HepG2 (cell line): ENCODE results near the gene CATSPERD. TPM values are rescaled to one million over a fixed set of nuclear protein-coding genes. Genes with fewer than 3 reads are reported as not detected.
A peak's percentile ranks its signal among the peaks of the same experiment; 100 is the strongest.

Source experiments
- CC2D1A ChIP-seq: sonication (generic); formaldehyde crosslinking; IDR thresholded peaks from 2 replicates; pipeline ENCODE4 v1.8.1; 2023; ENCODE audit warnings: mild to moderate bottlenecking, missing genetic modification reagents
- FOXK1 ChIP-seq: sonication (generic); formaldehyde crosslinking; IDR thresholded peaks from 2 replicates; pipeline ENCODE4 v1.4.0; 2020; ENCODE audit warnings: low read depth, missing genetic modification reagents, borderline replicate concordance
- MIER2 ChIP-seq: IDR thresholded peaks from 2 replicates; pipeline ENCODE4 v1.6.1; 2016; ENCODE audit warnings: missing biosample characterization, missing genetic modification reagents
- MTF1 ChIP-seq: sonication (generic); formaldehyde crosslinking; IDR thresholded peaks from 2 replicates; pipeline ENCODE4 v1.5.0; 2020; ENCODE audit warnings: missing genetic modification reagents
- NFATC3 ChIP-seq: sonication (generic); formaldehyde crosslinking; IDR thresholded peaks from 2 replicates; pipeline ENCODE4 v1.5.1; 2020; ENCODE audit warnings: mild to moderate bottlenecking, missing genetic modification reagents
- RFX3 ChIP-seq: IDR thresholded peaks from 2 replicates; pipeline ENCODE4 v1.6.1; 2016; ENCODE audit warnings: missing biosample characterization, missing genetic modification reagents
- SNAPC2 ChIP-seq: sonication (generic); formaldehyde crosslinking; IDR thresholded peaks from 2 replicates; pipeline ENCODE4 v1.8.1; 2022; ENCODE audit warnings: mild to moderate bottlenecking, missing genetic modification reagents
- ZC3H13 ChIP-seq: sonication (generic); formaldehyde crosslinking; IDR thresholded peaks from 2 replicates; pipeline ENCODE4 v1.8.1; 2023; ENCODE audit warnings: mild to moderate bottlenecking, missing genetic modification reagents, moderate library complexity
- ZNF234 ChIP-seq: sonication (generic); formaldehyde crosslinking; conservative IDR thresholded peaks from 2 replicates; pipeline ENCODE4 v1.5.1; 2020; ENCODE audit warnings: mild to moderate bottlenecking, missing genetic modification reagents
- ZNF7 ChIP-seq: IDR thresholded peaks from 2 replicates; pipeline ENCODE4 v1.6.1; 2016; ENCODE audit warnings: missing biosample characterization, missing genetic modification reagents
- ZNF776 ChIP-seq: sonication (generic); formaldehyde crosslinking; IDR thresholded peaks from 2 replicates; pipeline ENCODE4 v1.4.0; 2020; ENCODE audit warnings: mild to moderate bottlenecking, missing genetic modification reagents
- ZNF891 ChIP-seq: sonication (generic); formaldehyde crosslinking; IDR thresholded peaks from 2 replicates; pipeline ENCODE4 v1.5.0; 2020; ENCODE audit warnings: mild to moderate bottlenecking, missing genetic modification reagents
- polyA plus RNA-seq, 8 experiments: library from polyadenylated mRNA; depleted of rRNA in 3 of 8; stranded (reverse) in 7 of 8; unstranded in 1 of 8; fragments of >200 nt; fragmentation: Illumina TruSeq in 4 of 8; extraction: Trizol in 4 of 8; gene quantifications; 2 replicates each; pipeline versions ENCODE4 v1.2.1 to v1.2.3, GENCODE V29; 2011 to 2016; ENCODE audit warnings: low read depth in 4 of 8, missing spikeins in 1 of 8, mixed read lengths in 1 of 8; ENCODE audit not compliant: insufficient read depth in 1 of 8
- total RNA-seq, 5 experiments: library from RNA; depleted of rRNA; stranded (reverse); fragments of >200 nt; fragmentation: Illumina TruSeq; extraction: Trizol; gene quantifications; 2 replicates each; pipeline ENCODE4 v1.2.3, GENCODE V29; 2016; ENCODE audit warnings: low read depth in 1 of 5
- TF ChIP-seq, protein P1 (sequence below): fragments of 450-650 bp; IDR thresholded peaks from 2 replicates; pipeline ENCODE4 v1.6.1; 2017
- TF ChIP-seq, protein P2 (sequence below): sonication (generic); formaldehyde crosslinking; IDR thresholded peaks from 2 replicates; pipeline ENCODE4 v1.5.0; 2020; ENCODE audit warnings: mild to moderate bottlenecking, missing genetic modification reagents, borderline replicate concordance
- TF ChIP-seq, protein P3 (sequence below): IDR thresholded peaks from 2 replicates; pipeline ENCODE4 v1.4.0; 2020; ENCODE audit warnings: mild to moderate bottlenecking, missing genetic modification reagents
- TF ChIP-seq, protein P4 (sequence below): IDR thresholded peaks from 2 replicates; pipeline ENCODE4 v1.6.1; 2018; ENCODE audit warnings: missing genetic modification reagents, mild to moderate bottlenecking, missing compliant biosample characterization
- TF ChIP-seq, protein P5 (sequence below): sonication (generic); formaldehyde crosslinking; IDR thresholded peaks from 2 replicates; pipeline ENCODE4 v1.8.1; 2023; ENCODE audit warnings: missing genetic modification reagents, inconsistent platforms, borderline replicate concordance

Gene CATSPERD
- total and polyA plus RNA-seq, 2 of the 13 experiments (the other 11 are each of a cell fraction or from before 2014, with no cell fraction given), result 0.04 TPM; not detected in 1

DNA sequence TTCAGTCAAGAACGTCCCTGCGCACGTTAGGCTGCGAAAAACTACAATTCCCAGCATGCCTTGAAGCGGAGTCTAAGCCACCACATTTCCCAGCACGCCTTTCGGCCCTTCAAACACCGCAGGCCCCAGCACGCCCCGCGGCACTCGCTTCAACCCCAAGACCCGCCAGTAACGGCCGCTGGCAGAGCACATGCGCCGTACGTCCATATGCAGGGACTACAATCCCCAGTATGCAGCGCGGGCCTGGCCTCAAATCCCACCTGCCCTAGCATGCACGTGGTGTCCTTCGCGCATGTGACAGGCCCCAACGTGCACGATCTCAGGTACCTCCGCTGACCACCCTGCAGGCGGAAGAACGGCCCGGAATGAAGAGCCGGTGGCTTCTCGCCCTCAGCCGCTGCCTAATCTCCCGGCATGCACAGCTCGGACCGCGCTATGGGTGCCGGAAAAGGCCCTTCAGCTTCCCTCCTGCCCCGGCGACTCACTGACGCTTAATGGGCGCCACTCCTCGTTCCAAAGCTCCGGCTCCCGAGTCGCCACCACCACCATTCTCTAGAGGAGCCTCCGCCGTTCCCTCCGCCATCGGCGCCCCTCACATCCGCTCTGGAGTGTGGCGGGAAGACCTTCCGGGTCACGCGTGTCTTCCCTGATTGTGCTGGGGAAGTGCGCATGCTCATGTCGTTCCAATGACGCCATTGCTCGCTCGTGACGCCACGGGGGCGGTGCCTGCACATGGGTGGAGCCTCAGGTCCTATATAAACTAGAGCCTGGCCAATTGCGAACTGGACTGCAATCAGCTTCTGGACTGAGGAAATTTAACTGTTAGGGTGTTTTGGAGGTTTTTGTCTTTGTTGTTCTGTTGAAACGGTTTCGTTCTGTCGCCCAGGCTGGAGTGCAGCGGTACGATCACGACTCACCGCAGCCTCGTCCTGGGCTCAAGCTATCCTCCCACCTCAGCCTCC is 70.4 kb downstream of the CATSPERD start, which contains the start of gene DUS3L (continued):
- TF ChIP-seq, protein P1, sequence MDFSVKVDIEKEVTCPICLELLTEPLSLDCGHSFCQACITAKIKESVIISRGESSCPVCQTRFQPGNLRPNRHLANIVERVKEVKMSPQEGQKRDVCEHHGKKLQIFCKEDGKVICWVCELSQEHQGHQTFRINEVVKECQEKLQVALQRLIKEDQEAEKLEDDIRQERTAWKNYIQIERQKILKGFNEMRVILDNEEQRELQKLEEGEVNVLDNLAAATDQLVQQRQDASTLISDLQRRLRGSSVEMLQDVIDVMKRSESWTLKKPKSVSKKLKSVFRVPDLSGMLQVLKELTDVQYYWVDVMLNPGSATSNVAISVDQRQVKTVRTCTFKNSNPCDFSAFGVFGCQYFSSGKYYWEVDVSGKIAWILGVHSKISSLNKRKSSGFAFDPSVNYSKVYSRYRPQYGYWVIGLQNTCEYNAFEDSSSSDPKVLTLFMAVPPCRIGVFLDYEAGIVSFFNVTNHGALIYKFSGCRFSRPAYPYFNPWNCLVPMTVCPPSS, result no peak
- TF ChIP-seq ZNF7 (CRISPR knock-in tag), result no peak
- TF ChIP-seq, protein P2, sequence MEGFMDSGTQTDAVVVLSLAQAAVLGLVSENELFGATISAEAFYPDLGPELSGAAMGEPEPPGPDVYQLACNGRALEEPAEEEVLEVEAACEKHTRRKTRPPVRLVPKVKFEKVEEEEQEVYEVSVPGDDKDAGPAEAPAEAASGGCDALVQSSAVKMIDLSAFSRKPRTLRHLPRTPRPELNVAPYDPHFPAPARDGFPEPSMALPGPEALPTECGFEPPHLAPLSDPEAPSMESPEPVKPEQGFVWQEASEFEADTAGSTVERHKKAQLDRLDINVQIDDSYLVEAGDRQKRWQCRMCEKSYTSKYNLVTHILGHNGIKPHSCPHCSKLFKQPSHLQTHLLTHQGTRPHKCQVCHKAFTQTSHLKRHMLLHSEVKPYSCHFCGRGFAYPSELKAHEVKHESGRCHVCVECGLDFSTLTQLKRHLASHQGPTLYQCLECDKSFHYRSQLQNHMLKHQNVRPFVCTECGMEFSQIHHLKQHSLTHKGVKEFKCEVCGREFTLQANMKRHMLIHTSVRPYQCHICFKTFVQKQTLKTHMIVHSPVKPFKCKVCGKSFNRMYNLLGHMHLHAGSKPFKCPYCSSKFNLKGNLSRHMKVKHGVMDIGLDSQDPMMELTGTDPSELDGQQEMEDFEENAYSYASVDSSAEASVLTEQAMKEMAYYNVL (CRISPR knock-in tag), result peak; percentile 79; the same call in 1 of the 2 replicates
- TF ChIP-seq FOXK1 (CRISPR knock-in tag), result peak; percentile 44; the same call in 1 of the 2 replicates
- 0 out of 2 replicates have a peak, but pooled peaks have one; percentile 17 for TF ChIP-seq RFX3 (CRISPR knock-in tag)
- no peak for TF ChIP-seq ZNF234 (CRISPR knock-in tag)
- TF ChIP-seq, protein P3, sequence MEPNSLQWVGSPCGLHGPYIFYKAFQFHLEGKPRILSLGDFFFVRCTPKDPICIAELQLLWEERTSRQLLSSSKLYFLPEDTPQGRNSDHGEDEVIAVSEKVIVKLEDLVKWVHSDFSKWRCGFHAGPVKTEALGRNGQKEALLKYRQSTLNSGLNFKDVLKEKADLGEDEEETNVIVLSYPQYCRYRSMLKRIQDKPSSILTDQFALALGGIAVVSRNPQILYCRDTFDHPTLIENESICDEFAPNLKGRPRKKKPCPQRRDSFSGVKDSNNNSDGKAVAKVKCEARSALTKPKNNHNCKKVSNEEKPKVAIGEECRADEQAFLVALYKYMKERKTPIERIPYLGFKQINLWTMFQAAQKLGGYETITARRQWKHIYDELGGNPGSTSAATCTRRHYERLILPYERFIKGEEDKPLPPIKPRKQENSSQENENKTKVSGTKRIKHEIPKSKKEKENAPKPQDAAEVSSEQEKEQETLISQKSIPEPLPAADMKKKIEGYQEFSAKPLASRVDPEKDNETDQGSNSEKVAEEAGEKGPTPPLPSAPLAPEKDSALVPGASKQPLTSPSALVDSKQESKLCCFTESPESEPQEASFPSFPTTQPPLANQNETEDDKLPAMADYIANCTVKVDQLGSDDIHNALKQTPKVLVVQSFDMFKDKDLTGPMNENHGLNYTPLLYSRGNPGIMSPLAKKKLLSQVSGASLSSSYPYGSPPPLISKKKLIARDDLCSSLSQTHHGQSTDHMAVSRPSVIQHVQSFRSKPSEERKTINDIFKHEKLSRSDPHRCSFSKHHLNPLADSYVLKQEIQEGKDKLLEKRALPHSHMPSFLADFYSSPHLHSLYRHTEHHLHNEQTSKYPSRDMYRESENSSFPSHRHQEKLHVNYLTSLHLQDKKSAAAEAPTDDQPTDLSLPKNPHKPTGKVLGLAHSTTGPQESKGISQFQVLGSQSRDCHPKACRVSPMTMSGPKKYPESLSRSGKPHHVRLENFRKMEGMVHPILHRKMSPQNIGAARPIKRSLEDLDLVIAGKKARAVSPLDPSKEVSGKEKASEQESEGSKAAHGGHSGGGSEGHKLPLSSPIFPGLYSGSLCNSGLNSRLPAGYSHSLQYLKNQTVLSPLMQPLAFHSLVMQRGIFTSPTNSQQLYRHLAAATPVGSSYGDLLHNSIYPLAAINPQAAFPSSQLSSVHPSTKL (CRISPR knock-in tag), result peak; percentile 10; the same call in 1 of the 2 replicates
- no peak for TF ChIP-seq CC2D1A (CRISPR knock-in tag)
- peak; percentile 60 for TF ChIP-seq NFATC3 (CRISPR knock-in tag)
- TF ChIP-seq, protein P4, sequence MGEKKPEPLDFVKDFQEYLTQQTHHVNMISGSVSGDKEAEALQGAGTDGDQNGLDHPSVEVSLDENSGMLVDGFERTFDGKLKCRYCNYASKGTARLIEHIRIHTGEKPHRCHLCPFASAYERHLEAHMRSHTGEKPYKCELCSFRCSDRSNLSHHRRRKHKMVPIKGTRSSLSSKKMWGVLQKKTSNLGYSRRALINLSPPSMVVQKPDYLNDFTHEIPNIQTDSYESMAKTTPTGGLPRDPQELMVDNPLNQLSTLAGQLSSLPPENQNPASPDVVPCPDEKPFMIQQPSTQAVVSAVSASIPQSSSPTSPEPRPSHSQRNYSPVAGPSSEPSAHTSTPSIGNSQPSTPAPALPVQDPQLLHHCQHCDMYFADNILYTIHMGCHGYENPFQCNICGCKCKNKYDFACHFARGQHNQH (CRISPR knock-in tag), result peak; percentile 93
- no peak for TF ChIP-seq MTF1 (CRISPR knock-in tag)
- TF ChIP-seq ZNF891, result peak; percentile 91
- TF ChIP-seq SNAPC2 (CRISPR knock-in tag), result peak; percentile 88; the same call in 1 of the 2 replicates
- TF ChIP-seq, protein P5, sequence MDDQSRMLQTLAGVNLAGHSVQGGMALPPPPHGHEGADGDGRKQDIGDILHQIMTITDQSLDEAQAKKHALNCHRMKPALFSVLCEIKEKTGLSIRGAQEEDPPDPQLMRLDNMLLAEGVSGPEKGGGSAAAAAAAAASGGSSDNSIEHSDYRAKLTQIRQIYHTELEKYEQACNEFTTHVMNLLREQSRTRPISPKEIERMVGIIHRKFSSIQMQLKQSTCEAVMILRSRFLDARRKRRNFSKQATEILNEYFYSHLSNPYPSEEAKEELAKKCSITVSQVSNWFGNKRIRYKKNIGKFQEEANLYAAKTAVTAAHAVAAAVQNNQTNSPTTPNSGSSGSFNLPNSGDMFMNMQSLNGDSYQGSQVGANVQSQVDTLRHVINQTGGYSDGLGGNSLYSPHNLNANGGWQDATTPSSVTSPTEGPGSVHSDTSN (CRISPR knock-in tag), result no peak
- 0 out of 2 replicates have a peak, but pooled peaks have one; percentile 68 for TF ChIP-seq ZC3H13 (CRISPR knock-in tag)
- peak; percentile 67; the same call in 1 of the 2 replicates for TF ChIP-seq ZNF776 (CRISPR knock-in tag)
- TF ChIP-seq MIER2 (CRISPR knock-in tag), result no peak; the same call in 1 of the 2 replicates
